ENCODE measurements around the gene ADI1.
"Not testable (repeated sequence)": the region's sequence is repeated elsewhere in the genome, so short reads cannot be mapped to it uniquely, and the experiment has no call there.

Gene ADI1

DNA sequence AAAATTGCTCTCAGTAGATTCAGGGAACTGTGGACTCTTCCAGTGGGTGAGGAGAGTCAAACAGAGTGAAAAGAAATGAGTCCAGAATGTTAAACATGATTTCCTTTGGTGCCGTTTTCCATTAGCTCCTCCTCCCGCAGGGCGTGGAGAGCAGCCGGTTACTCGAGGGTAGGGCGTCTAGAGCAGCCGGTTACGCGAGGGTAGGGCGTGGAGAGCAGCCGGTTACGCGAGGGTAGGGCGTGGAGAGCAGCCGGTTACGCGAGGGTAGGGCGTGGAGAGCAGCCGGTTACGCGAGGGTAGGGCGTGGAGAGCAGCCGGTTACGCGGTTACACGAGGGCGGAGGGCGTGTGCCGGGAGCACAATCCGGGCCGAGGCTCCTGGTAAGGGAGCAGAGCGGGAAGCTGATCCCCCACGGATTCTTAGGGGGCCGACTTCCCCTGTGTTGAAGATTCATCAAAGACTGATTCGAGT, 70.9 kb downstream of the ADI1 start:
- DNase-seq (ENCODE audit: low read depth) = not testable (repeated sequence)

DNA sequence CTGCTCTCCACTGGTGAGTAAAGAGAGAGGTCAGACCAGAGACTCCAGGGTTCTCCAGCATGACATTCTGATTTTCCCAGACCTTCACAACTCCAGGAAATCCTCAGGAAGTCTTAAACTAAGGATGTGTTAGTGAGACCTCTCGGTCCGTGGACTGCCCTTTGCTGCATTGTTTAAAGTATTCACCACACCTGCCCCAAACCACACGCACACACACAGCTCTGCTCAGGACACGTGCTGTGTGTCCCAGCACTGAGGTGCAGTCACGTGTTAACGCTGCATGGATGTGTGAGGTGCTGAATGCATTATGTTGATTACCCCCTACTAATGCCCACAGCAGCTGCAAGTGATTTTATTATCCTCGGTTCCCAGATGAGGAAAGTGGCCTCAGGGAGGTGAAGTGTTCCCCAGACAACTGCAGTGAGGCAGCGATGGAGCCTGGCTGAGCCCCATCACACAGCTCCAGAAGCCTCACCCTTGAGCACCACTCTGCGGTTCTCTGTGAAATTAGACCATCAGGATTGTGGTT, 71.5 kb downstream of the ADI1 start:
- no peak for DNase-seq (ENCODE audit: low read depth)

Data from fibroblast of the conjunctiva (primary cell).